ENCODE results near the gene PAX1.

The PAX1 gene

GRCh38 chr20:21702553-21703470 lies 2.7 kb upstream of the PAX1 start:
- H3K4me3 ChIP-seq (ENCODE audit: low read depth, low read length): peak overlapping the region; percentile 44
- TF ChIP-seq CTCF (IDR thresholded peaks at IDR 0.05; ENCODE audit: control insufficient read depth, extremely low read depth, insufficient read depth): peak; percentile 91
- no peak for DNase-seq (ENCODE audit: low read depth)

GRCh38 chr20:21703717-21704407 lies 1.6 kb upstream of the PAX1 start:
- TF ChIP-seq CTCF (IDR thresholded peaks at IDR 0.05; ENCODE audit: control insufficient read depth, extremely low read depth, insufficient read depth): no peak

GRCh38 chr20:21704408-21705385 lies 767 bp upstream of the PAX1 start:
- no peak for TF ChIP-seq CTCF (IDR thresholded peaks at IDR 0.05; ENCODE audit: control insufficient read depth, extremely low read depth, insufficient read depth)
- DNase-seq (ENCODE audit: low read depth): no peak
- no peak overlapping the region for H3K4me3 ChIP-seq (ENCODE audit: low read depth, low read length)

More at GRCh38 chr20:21703717-21704407, 1.6 kb upstream of the PAX1 start:
- no peak overlapping the region for H3K4me3 ChIP-seq (ENCODE audit: low read depth, low read length)
- no peak for DNase-seq (ENCODE audit: low read depth)

- H3K4me3 ChIP-seq (ENCODE audit: low read depth, low read length): peak overlapping the region; percentile 49
- no peak for DNase-seq (ENCODE audit: low read depth)
Measured at GRCh38 chr20:21706261-21707195, 1.1 kb downstream of the PAX1 start.

GRCh38 chr20:21707267-21707666 lies 1.8 kb downstream of the PAX1 start:
- H3K4me3 ChIP-seq (ENCODE audit: low read depth, low read length): no peak overlapping the region
- no peak for DNase-seq (ENCODE audit: low read depth)
- no peak for TF ChIP-seq CTCF (IDR thresholded peaks at IDR 0.05; ENCODE audit: control insufficient read depth, extremely low read depth, insufficient read depth)

More at GRCh38 chr20:21706261-21707195, 1.1 kb downstream of the PAX1 start:
- no peak for TF ChIP-seq CTCF (IDR thresholded peaks at IDR 0.05; ENCODE audit: control insufficient read depth, extremely low read depth, insufficient read depth)

Measured in LNCaP clone FGC (cell line).